ENCODE results near the gene CDH24. TPM values are rescaled to one million over a fixed set of nuclear protein-coding genes. Genes with fewer than 3 reads are reported as not detected.
"Not testable (repeated sequence)": the region's sequence is repeated elsewhere in the genome, so short reads cannot be mapped to it uniquely, and the experiment has no call there.

The CDH24 gene
- total RNA-seq, 1 donor from 2014 or later, result 1.0 TPM

DNA sequence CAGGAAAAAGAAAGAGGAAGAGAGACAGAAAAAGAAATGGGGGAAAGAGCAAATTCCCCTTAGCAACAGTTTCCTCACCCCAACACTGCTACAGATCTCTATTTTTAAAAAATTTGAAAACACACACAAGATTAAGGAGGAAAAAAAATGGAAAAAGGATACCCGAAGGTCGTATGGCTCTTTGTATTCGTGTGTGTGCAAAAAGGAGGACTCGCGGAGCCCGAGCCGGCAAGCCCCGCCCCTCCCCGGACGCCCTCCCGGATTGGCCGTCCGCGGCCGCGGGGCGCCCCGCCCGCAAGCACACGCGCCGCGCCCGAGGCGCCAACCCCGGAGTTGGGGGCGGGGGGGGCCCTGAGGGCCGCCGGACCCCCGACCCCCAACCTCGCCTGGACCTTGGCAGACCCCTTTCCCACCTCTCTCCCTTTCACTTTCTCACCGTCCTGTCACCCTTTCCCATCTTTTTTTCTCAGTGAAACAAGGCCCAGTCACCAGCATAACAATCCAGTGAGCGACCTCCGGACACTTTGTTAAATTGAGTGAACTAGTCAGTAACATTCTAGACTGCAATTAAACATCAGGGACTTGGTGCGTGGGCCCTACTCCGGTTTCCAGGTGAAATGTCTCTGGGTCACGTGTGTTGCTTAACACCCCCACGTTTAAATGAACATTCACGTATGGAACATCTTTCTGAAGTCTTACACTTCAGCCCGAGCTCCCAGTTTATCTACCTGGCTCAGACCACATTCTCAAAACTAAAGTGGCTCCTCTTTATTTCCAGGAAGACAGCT lies 47.2 kb downstream of the CDH24 start, which contains the start of gene C14orf93:
Gene C14orf93 (minus strand): TSS at position 205 of the 788 bp plus-strand sequence. CDS start 11,120 bp downstream, outside the sequence.
- H3K4me1 Mint-ChIP-seq (ENCODE audit: low read depth), result peaks cover 47% of the 10 kb centered on the region
- no peaks in the 10 kb centered on the region for H3K9me3 Mint-ChIP-seq
- H3K27ac Mint-ChIP-seq, result peak within 1 kb of the TSS; percentile 97
- intact Hi-C loops (cut with micrococcal nuclease), result no loop called here
- H3K36me3 Mint-ChIP-seq (ENCODE audit: low read depth), result peaks cover 1% of the 10 kb centered on the region
- no peaks in the 10 kb centered on the region for H3K27me3 Mint-ChIP-seq (ENCODE audit: insufficient read depth)
- peak; percentile 74 for DNase-seq (ENCODE audit: low spot score)
- peak within 1 kb of the TSS; percentile 97 for H3K4me3 Mint-ChIP-seq

DNA sequence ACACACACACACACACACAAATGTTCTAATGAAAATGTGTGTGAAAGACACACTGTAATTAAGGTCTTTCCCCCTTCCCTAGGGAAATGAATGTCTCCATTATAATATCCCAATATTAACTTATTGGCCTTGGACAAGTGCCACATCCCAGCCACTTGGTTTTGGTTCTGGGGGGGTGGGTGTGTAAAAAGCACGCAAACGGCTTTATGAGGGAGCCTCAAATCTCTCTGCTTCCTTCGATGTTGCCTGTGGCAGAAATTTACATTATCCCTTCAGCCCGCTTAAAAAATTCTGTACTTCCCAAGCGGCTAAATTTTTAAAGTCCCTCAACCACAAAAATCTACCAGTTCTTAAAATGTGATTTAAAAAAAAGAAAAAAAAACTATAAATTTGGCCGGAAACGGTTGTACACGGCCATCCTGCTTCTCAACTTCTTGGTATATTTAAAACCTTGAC lies 47.8 kb downstream of the CDH24 start:
- peaks cover 52% of the 10 kb centered on the region for H3K4me1 Mint-ChIP-seq (ENCODE audit: low read depth)
- intact Hi-C loops (cut with micrococcal nuclease), result no loop called here
- peak overlapping the region; percentile 97 for H3K4me3 Mint-ChIP-seq
- H3K9me3 Mint-ChIP-seq, result no peaks in the 10 kb centered on the region
- peaks cover 1% of the 10 kb centered on the region for H3K36me3 Mint-ChIP-seq (ENCODE audit: low read depth)
- peak overlapping the region; percentile 97 for H3K27ac Mint-ChIP-seq
- DNase-seq (ENCODE audit: low spot score), result no peak
- no peaks in the 10 kb centered on the region for H3K27me3 Mint-ChIP-seq (ENCODE audit: insufficient read depth)

DNA sequence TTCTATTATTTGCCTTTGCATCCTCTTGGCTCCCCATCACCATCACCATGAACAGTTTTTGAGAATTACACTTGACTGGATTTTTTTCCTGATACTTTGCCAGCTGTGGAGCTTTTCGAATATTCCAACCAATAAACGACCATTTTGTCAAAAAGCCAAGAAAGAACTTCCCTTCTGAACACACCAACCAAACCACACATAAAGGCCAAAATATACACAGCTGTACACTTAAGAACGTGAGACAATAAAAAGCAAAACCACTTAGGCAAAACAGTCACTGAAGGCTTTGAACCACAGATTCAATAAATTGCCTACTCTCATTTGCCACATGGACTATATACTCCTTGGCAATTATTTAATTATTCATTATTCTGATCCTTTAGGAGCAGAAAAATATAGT lies 48.5 kb downstream of the CDH24 start:
- intact Hi-C loops (cut with micrococcal nuclease), result no loop called here
- H3K27me3 Mint-ChIP-seq (ENCODE audit: insufficient read depth), result no peaks in the 10 kb centered on the region
- peak overlapping the region; percentile 67 for H3K27ac Mint-ChIP-seq
- peaks cover 52% of the 10 kb centered on the region for H3K4me1 Mint-ChIP-seq (ENCODE audit: low read depth)
- peaks cover 1% of the 10 kb centered on the region for H3K36me3 Mint-ChIP-seq (ENCODE audit: low read depth)
- no peak for DNase-seq (ENCODE audit: low spot score)
- no peaks in the 10 kb centered on the region for H3K9me3 Mint-ChIP-seq
- H3K4me3 Mint-ChIP-seq, result peak overlapping the region; percentile 97

- Mint-ChIP-seq H3K9me3 (no peaks in the 10 kb centered on the region), H3K27me3 (ENCODE audit: insufficient read depth) (no peaks in the 10 kb centered on the region), H3K27ac (peak overlapping the region; percentile 97), H3K4me1 (ENCODE audit: low read depth) (peaks cover 52% of the 10 kb centered on the region), H3K36me3 (ENCODE audit: low read depth) (peaks cover 1% of the 10 kb centered on the region), H3K4me3 (peak overlapping the region; percentile 97)
- DNase-seq (ENCODE audit: low spot score), result peak; percentile 98
- intact Hi-C loops (cut with micrococcal nuclease), result loop anchor here (1.0 to 2.0 kb wide), 11 partner anchors 20 to 463 kb away; partner anchors contain the start of genes ACIN1, C14orf119, HAUS4 and HOMEZ
Observed at GRCh38 chr14:23006544-23007419, 50.5 kb downstream of the CDH24 start.

DNA sequence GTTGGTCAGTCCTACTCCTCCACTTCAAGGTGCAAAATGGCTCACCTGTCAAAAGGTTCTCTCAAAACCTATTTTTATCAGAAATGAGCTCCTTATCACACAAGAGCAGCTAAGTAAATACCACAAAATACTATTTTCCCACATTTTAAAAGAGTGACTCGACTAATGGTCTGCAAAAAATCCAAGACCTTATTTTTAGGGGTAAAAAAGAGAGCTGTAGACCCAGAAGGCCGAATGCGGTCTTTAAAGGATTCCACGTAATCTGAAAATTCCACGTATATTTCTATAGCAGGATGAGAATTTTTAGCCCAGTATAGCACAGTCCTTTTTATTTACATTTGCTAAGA lies 51.2 kb downstream of the CDH24 start:
- Mint-ChIP-seq H3K4me3 (peak overlapping the region; percentile 97), H3K4me1 (ENCODE audit: low read depth) (peaks cover 52% of the 10 kb centered on the region), H3K9me3 (no peaks in the 10 kb centered on the region), H3K27me3 (ENCODE audit: insufficient read depth) (no peaks in the 10 kb centered on the region), H3K27ac (peak overlapping the region; percentile 97), H3K36me3 (ENCODE audit: low read depth) (peaks cover 1% of the 10 kb centered on the region)
- no peak for DNase-seq (ENCODE audit: low spot score)
- intact Hi-C loops (cut with micrococcal nuclease), result loop anchor here (2.0 kb wide), 2 partner anchors 49 to 281 kb away; partner anchors contain the start of genes HAUS4 and HOMEZ

- Mint-ChIP-seq H3K4me1 (ENCODE audit: low read depth) (peaks cover 52% of the 10 kb centered on the region), H3K36me3 (ENCODE audit: low read depth) (peaks cover 1% of the 10 kb centered on the region), H3K4me3 (peak overlapping the region; percentile 97), H3K27ac (no peak overlapping the region), H3K27me3 (ENCODE audit: insufficient read depth) (no peaks in the 10 kb centered on the region), H3K9me3 (no peaks in the 10 kb centered on the region)
- intact Hi-C loops (cut with micrococcal nuclease), result loop anchor here (2.0 kb wide), 2 partner anchors 49 to 281 kb away; partner anchors contain the start of genes HAUS4 and HOMEZ
- no peak for DNase-seq (ENCODE audit: low spot score)
Observed at GRCh38 chr14:23005451-23006187, 51.7 kb downstream of the CDH24 start.

- H3K9me3 Mint-ChIP-seq; DNase-seq (ENCODE audit: low spot score); intact Hi-C loops (cut with micrococcal nuclease); H3K27ac Mint-ChIP-seq; H3K27me3 Mint-ChIP-seq (ENCODE audit: insufficient read depth); H3K4me3 Mint-ChIP-seq; H3K36me3 Mint-ChIP-seq (ENCODE audit: low read depth): not testable (repeated sequence)
- H3K4me1 Mint-ChIP-seq (ENCODE audit: low read depth), result peaks cover 41% of the 10 kb centered on the region
Observed at GRCh38 chr14:23004274-23004673, 53.0 kb downstream of the CDH24 start.

- Mint-ChIP-seq H3K4me3 (no peak overlapping the region), H3K27ac (no peak overlapping the region), H3K4me1 (ENCODE audit: low read depth) (peaks cover 24% of the 10 kb centered on the region), H3K27me3 (ENCODE audit: insufficient read depth) (no peaks in the 10 kb centered on the region), H3K9me3 (no peaks in the 10 kb centered on the region), H3K36me3 (ENCODE audit: low read depth) (no peaks in the 10 kb centered on the region)
- no peak for DNase-seq (ENCODE audit: low spot score)
- intact Hi-C loops (cut with micrococcal nuclease), result no loop called here
Observed at GRCh38 chr14:23002592-23002991, 54.7 kb downstream of the CDH24 start.

DNA sequence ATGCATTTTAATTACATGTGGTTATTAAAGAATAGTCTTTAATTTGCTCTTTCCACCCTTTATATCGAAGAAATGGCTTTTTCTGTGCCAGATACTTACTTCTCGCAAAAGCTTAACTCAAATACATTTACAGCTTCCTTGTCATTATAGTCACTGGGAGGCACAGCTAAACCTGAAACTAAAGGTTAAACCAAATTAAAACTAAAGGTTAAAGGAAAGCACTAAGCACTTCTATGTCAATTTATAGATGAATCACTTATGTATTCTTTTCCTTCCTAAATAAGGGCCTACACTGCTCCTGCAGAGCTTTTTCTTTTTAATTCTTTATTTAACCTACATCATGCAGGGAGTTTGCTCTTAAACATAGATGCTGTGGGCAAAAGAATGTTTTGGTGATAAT lies 56.5 kb downstream of the CDH24 start:
- H3K4me1 Mint-ChIP-seq (ENCODE audit: low read depth), result peaks cover 10% of the 10 kb centered on the region
- peaks cover under 1% of the 10 kb centered on the region for H3K36me3 Mint-ChIP-seq (ENCODE audit: low read depth)
- intact Hi-C loops (cut with micrococcal nuclease), result no loop called here
- no peak for DNase-seq (ENCODE audit: low spot score)
- no peak overlapping the region for H3K4me3 Mint-ChIP-seq
- no peaks in the 10 kb centered on the region for H3K27me3 Mint-ChIP-seq (ENCODE audit: insufficient read depth)
- no peaks in the 10 kb centered on the region for H3K9me3 Mint-ChIP-seq
- no peak overlapping the region for H3K27ac Mint-ChIP-seq

GRCh38 chr14:22998329-22999012 lies 58.8 kb downstream of the CDH24 start:
- H3K4me1 Mint-ChIP-seq (ENCODE audit: low read depth), result no peaks in the 10 kb centered on the region
- H3K27me3 Mint-ChIP-seq (ENCODE audit: insufficient read depth), result no peaks in the 10 kb centered on the region
- H3K36me3 Mint-ChIP-seq (ENCODE audit: low read depth), result peaks cover 2% of the 10 kb centered on the region
- intact Hi-C loops (cut with micrococcal nuclease), result loop anchor here (10.0 kb wide), 1 partner anchor 186 kb away; the partner anchor contains the start of gene SLC7A8
- no peak for DNase-seq (ENCODE audit: low spot score)
- no peak overlapping the region for H3K27ac Mint-ChIP-seq
- no peak overlapping the region for H3K4me3 Mint-ChIP-seq
- no peaks in the 10 kb centered on the region for H3K9me3 Mint-ChIP-seq

DNA sequence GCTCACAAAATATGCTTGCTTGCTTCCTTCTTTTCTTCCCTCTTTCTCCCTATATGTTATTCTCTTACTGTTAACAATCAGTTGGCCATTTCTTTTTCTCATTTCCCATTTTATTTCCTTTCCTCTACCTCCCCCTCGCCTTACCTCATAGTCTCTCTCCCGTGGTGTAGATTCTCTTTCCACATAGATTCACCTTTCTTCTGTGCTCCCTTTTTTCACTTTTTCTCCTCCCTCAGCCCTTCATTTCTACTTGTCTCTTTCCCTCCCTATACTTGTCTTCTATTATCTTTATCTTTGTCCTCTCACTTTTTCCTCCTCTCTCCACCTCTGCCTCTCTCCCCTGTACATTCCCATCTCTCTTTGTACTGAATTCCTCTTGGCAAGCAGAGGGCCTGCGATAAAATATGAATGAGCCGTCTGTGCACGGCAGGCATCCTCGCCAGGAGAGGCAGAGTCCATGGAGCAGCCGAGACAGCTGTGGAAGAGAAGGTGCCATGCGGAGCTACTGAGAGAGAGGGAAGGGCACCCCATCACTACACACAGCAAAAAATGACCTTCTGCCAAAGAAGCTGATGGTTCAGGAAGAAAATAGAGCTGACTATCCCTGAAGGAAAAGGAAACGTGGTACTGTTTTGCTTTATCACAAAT lies 59.5 kb downstream of the CDH24 start:
- DNase-seq (ENCODE audit: low spot score), result no peak
- Mint-ChIP-seq H3K36me3 (ENCODE audit: low read depth) (peaks cover 5% of the 10 kb centered on the region), H3K27ac (no peak overlapping the region), H3K4me1 (ENCODE audit: low read depth) (no peaks in the 10 kb centered on the region), H3K27me3 (ENCODE audit: insufficient read depth) (no peaks in the 10 kb centered on the region), H3K9me3 (no peaks in the 10 kb centered on the region), H3K4me3 (no peak overlapping the region)
- intact Hi-C loops (cut with micrococcal nuclease), result loop anchor here (10.0 kb wide), 1 partner anchor 187 kb away; the partner anchor contains the start of gene SLC7A8
